Activated CD4-positive, alpha-beta memory T cell treated with anti-CD3 and anti-CD28 coated beads for 36 hours (primary cell): ENCODE results near the gene HS6ST3. TPM values are rescaled to one million over a fixed set of nuclear protein-coding genes. Genes with fewer than 3 reads are reported as not detected.

Source experiments
- CTCF ChIA-PET: fragments of 350-600 bp; sonication (Branson Sonifier 250); formaldehyde crosslinking; loops from one replicate; lab custom pipeline; 2021; ENCODE audit warnings: antibody characterized with exemption, inconsistent platforms; lab: Charles Lee
- POLR2A ChIA-PET: fragments of 350-600 bp; sonication (Branson Sonifier 250); formaldehyde crosslinking; loops from one replicate; lab custom pipeline; 2021; ENCODE audit warnings: antibody characterized with exemption; lab: Charles Lee
- DNase-seq: peaks from one replicate; pipeline ENCODE4 v3.0.0-alpha.2; 2020
- H3K27ac Mint-ChIP-seq: one replicate; pipeline ENCODE4 v1.8.0; 2021; ENCODE audit warnings: mixed read lengths
- H3K27me3 Mint-ChIP-seq: one replicate; pipeline ENCODE4 v1.8.0; 2021; ENCODE audit warnings: mixed read lengths
- H3K36me3 Mint-ChIP-seq: one replicate; pipeline ENCODE4 v1.8.0; 2021; ENCODE audit warnings: mixed read lengths
- H3K4me1 Mint-ChIP-seq: one replicate; pipeline ENCODE4 v1.8.0; 2021; ENCODE audit warnings: low read depth, mixed read lengths
- H3K4me3 Mint-ChIP-seq: one replicate; pipeline ENCODE4 v1.8.0; 2021; ENCODE audit warnings: mild to moderate bottlenecking, mixed read lengths
- H3K9me3 Mint-ChIP-seq: one replicate; pipeline ENCODE4 v1.8.0; 2021; ENCODE audit warnings: mixed read lengths
- intact Hi-C: fragments of 100-400 bp; cut with micrococcal nuclease; formaldehyde crosslinking; loops from one replicate; pipeline ENCODE4 v1.15.1; 2023
- total RNA-seq, 2 experiments: library from RNA; stranded (reverse); gene quantifications; one replicate each; pipeline ENCODE4 v1.2.3, GENCODE V29; 2021

Gene HS6ST3
- total RNA-seq, 2 experiments from 2014 or later: not detected

DNA sequence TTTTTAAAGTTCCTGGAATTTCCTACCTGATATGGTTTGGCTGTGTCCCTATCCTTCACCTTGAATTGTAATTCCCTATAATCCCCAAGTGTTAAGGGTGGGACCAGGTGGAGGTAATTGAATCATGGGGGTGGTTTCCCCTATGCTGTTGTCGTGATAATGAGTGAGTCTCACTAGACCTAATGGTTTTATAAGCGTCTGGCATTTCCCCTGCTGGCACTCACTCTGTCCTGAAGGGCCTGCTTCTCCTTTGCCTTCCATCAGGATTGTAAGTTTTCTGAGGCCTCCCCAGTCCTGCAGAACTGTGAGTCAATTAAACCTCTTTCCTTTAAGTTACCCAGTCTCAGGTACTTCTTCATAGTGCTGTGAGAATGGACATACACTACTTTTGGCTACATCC lies 298.7 kb downstream of the HS6ST3 start:
- no peaks in the 10 kb centered on the region for H3K36me3 Mint-ChIP-seq
- H3K4me1 Mint-ChIP-seq: no peaks in the 10 kb centered on the region
- POLR2A ChIA-PET: no interaction called here
- H3K27me3 Mint-ChIP-seq: no peaks in the 10 kb centered on the region
- no peak overlapping the region for H3K27ac Mint-ChIP-seq
- H3K9me3 Mint-ChIP-seq: peaks cover 8% of the 10 kb centered on the region
- no peak for DNase-seq
- no peak overlapping the region for H3K4me3 Mint-ChIP-seq
- CTCF ChIA-PET: interaction anchor here (0.6 kb wide), 1 partner anchor 165 kb away, joined by 3 read pairs; no protein-coding TSS in a partner anchor
- intact Hi-C loops: no loop called here

DNA sequence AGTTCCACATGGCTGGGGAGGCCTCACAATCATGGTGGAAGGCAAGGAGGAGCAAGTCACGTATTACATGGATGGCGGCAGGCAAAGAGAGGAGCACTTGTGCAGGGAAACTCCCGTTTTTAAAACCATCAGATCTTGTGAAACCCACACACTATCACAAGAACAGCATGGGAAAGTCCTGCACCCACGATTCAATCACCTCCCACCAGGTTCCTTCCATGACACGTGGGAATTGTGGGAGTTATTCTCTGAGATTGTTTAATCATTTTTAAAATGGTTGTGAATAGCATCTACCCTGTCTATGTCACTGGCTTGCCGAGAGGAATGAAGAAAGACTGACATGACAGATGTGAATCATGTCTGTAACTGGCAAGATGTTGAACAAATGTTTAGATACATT lies 301.7 kb downstream of the HS6ST3 start:
- no peak for DNase-seq
- Mint-ChIP-seq H3K4me3 (no peak overlapping the region), H3K27me3 (no peaks in the 10 kb centered on the region), H3K9me3 (peaks cover 8% of the 10 kb centered on the region), H3K27ac (no peak overlapping the region), H3K36me3 (no peaks in the 10 kb centered on the region), H3K4me1 (no peaks in the 10 kb centered on the region)
- ChIA-PET POLR2A (no interaction called here), CTCF (no interaction called here)
- intact Hi-C loops: no loop called here

DNA sequence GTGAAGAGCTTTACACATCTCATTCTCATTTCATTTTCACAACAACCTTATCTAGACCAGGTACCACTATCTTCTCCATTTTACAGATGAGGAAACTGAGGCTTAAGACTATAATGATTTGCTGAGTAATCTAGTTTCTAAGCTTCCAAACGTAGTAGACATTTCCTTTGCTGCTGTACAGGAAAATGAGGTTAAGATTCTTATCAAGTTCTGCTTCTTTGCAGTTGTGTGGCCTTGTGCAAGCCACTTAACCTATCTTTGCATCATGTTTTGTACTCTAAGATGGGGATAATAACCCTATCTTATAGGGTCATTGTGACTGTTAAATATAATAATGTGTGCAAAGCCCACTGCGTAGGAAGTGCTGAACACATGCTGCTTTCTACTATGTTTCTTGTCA lies 307.9 kb downstream of the HS6ST3 start:
- intact Hi-C loops: no loop called here
- no peak overlapping the region for H3K4me3 Mint-ChIP-seq
- POLR2A ChIA-PET: no interaction called here

DNA sequence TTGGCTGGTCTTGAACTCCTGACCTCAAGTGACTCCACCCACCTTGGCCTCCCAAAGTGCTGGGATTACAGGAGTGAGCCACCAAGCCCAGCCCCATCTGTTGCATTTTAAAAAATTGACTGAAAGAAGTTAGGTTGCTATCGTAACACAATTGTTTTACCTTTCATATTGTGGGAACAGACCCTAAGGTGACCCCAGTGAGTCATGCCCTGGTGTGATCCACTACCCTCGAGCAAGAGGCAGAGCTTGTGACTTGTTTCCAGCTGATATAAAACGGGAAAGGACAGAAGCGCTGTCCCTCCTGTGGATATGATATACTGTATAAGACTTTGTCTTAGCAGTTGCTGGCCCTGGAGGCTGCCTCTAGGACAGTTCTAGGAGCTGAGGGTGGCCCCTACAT lies 308.6 kb downstream of the HS6ST3 start:
- no peaks in the 10 kb centered on the region for H3K9me3 Mint-ChIP-seq
- CTCF ChIA-PET: no interaction called here
- no peaks in the 10 kb centered on the region for H3K36me3 Mint-ChIP-seq
- POLR2A ChIA-PET: no interaction called here
- H3K4me3 Mint-ChIP-seq: no peak overlapping the region
- no peak overlapping the region for H3K27ac Mint-ChIP-seq
- H3K4me1 Mint-ChIP-seq: no peaks in the 10 kb centered on the region
- DNase-seq: no peak
- intact Hi-C loops: no loop called here
- H3K27me3 Mint-ChIP-seq: no peaks in the 10 kb centered on the region

More for the DNA sequence above, 307.9 kb downstream of the HS6ST3 start:
- Mint-ChIP-seq H3K27ac (no peak overlapping the region), H3K9me3 (peaks cover 3% of the 10 kb centered on the region), H3K27me3 (no peaks in the 10 kb centered on the region), H3K4me1 (no peaks in the 10 kb centered on the region), H3K36me3 (no peaks in the 10 kb centered on the region)
- CTCF ChIA-PET: no interaction called here
- no peak for DNase-seq

DNA sequence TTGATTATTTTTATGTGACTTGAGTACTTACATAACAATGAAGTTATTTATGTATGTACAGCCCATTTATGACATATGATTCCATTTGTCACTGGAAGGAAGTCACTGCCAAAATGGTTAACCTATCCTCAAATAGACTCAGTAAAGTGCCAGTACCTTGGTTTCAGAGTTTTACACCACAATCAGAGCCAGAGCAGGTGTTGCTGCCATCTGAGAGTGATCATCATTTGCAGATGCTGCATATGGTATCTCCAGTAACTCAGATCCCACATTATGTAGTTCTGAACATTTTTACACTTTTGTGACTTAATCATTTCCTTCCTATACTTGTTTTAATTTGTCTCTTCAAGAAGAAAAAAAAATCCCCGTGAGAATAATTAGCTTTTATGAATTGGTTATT lies 313.3 kb downstream of the HS6ST3 start:
- DNase-seq: no peak
- Mint-ChIP-seq H3K27me3 (no peaks in the 10 kb centered on the region), H3K36me3 (no peaks in the 10 kb centered on the region), H3K4me3 (no peak overlapping the region), H3K9me3 (no peaks in the 10 kb centered on the region), H3K27ac (no peak overlapping the region), H3K4me1 (no peaks in the 10 kb centered on the region)
- POLR2A ChIA-PET: no interaction called here
- CTCF ChIA-PET: interaction anchor here (0.6 kb wide), 1 partner anchor 91 kb away, joined by 3 read pairs; no protein-coding TSS in a partner anchor
- intact Hi-C loops: no loop called here

DNA sequence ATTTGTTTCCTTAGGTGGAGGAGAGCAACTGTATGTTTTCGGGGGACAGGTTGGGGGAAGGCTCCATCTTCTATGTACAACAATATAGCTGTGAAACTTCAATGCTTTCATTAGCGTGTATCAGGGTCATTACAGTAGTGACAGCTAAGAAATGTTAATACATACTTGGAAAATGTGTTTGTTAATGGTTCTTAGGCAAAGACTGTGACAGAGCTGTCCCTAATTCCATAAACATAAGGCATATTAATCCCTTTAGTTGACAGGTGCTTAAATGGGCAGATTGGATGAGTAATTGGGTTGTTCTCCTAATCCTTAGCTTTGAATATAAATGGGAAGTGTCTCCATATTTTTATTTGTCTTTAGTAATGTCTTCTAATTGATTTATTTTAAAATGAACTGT lies 313.7 kb downstream of the HS6ST3 start:
- intact Hi-C loops: no loop called here

DNA sequence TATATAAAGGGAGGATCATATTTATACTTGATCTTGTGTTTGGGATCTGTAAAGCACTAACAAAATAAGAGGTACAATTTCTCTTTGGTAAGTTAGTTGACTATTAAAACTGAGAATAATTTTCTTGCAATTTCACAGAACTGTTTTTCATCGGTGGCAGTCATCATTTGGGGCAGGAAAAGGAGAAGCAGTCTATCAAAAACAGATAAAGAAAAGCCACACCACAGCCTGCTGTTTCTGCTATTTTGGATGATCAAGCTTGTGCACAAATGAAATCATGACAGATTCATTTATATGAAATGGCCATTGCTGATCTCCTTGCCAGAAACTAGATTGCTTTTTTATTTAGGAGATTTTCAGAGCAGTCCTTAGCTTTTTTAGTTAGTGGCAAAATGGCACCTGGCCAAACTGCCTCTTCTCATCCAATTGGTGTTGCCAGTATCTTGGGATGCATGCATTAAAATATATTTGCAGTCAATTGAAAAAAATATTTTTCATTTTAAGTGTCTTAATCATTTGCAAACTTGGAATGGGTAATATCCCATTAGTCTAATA lies 326.0 kb downstream of the HS6ST3 start:
- Mint-ChIP-seq H3K36me3 (no peaks in the 10 kb centered on the region), H3K27ac (no peak overlapping the region), H3K9me3 (peaks cover 8% of the 10 kb centered on the region), H3K4me1 (no peaks in the 10 kb centered on the region), H3K4me3 (no peak overlapping the region), H3K27me3 (no peaks in the 10 kb centered on the region)
- CTCF ChIA-PET: no interaction called here
- POLR2A ChIA-PET: no interaction called here
- intact Hi-C loops: no loop called here
- DNase-seq: no peak

More for the DNA sequence above, 313.7 kb downstream of the HS6ST3 start:
- Mint-ChIP-seq H3K36me3 (no peaks in the 10 kb centered on the region), H3K4me3 (no peak overlapping the region), H3K9me3 (no peaks in the 10 kb centered on the region), H3K4me1 (no peaks in the 10 kb centered on the region), H3K27ac (no peak overlapping the region), H3K27me3 (no peaks in the 10 kb centered on the region)
- POLR2A ChIA-PET: no interaction called here
- no peak for DNase-seq
- CTCF ChIA-PET: interaction anchor here (0.6 kb wide), 1 partner anchor 91 kb away, joined by 3 read pairs; no protein-coding TSS in a partner anchor

DNA sequence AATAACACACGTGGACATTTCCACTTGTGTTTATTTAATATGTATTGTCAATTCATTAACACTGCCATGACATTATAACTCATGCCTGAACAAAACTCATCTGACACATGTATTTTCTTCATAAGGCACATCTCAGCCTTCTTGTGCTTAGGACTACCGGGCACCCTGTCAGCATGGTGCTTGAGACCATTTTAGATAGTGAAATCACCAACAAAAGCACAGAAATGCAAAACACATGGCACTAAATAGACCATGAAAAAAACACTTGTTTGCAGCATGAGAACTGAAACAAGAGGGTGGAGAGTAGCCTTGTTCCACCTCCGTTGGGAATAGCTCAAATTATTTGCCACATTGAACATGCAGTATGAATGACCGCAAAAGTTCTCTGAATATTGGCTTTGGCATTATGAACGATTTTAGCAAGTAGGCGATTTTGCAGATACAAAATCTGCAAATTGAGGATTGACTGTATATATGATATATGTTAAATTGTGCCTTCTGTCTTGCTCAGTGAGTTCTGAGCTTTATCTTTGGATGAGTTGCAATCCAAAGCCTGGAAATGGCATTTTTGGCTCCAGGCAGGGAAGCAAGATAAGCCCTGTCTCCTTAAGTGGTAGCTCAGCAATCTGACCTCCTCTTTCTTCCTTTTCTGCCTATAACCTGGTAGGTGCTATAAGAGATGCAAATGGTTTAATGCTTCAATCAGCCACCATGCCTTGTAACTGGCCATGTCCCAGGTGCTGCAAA lies 328.2 kb downstream of the HS6ST3 start:
- intact Hi-C loops: no loop called here
- Mint-ChIP-seq H3K27me3 (no peaks in the 10 kb centered on the region), H3K4me3 (no peak overlapping the region), H3K27ac (no peak overlapping the region), H3K36me3 (no peaks in the 10 kb centered on the region), H3K4me1 (no peaks in the 10 kb centered on the region), H3K9me3 (peaks cover 3% of the 10 kb centered on the region)
- DNase-seq: no peak
- ChIA-PET POLR2A (no interaction called here), CTCF (no interaction called here)

DNA sequence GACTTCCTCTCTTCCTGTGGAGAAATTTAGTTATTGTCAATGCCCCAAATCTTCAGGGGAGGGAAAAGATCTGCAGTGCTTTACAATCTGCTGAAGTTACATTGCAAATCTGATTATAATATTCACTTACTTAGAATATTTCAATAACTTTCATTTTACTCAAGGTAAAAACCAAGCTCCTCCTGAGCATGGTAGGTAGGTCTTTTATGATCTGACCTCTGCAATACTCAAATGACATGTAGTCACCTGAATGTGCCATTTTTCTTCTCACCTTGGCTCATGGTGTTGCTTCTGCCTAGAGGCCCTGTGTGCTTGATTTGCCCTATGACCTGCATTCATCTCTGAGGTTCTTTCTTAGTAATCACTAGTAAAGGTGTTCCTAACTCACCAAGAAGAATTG lies 331.4 kb downstream of the HS6ST3 start:
- no peak for DNase-seq
- Mint-ChIP-seq H3K9me3 (peaks cover 3% of the 10 kb centered on the region), H3K4me3 (no peak overlapping the region), H3K27me3 (no peaks in the 10 kb centered on the region), H3K36me3 (no peaks in the 10 kb centered on the region), H3K4me1 (no peaks in the 10 kb centered on the region), H3K27ac (no peak overlapping the region)
- ChIA-PET CTCF (interaction anchor here (0.5 to 0.7 kb wide), 2 partner anchors 454 to 513 kb away, joined by 3 to 5 read pairs; no protein-coding TSS in a partner anchor), POLR2A (no interaction called here)
- intact Hi-C loops: no loop called here

DNA sequence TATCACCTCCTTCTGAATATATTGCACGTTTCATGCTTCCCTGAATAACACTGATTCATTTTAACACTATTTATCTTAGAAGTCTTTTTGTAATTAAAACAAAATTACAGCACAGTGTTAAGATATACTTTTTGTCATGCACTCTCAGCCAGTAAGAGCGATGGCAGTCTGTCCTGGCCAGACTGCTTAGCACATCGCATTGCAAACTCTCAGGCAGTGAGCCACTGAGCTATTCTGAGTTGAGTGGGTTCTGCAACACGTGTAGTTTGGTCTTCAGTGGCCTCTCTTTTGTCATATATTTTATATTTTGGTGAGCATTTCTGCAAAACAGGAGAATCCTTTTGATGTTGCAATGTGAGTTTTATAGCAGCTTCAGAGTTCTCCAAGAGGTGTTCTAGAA lies 332.1 kb downstream of the HS6ST3 start:
- CTCF ChIA-PET: no interaction called here

DNA sequence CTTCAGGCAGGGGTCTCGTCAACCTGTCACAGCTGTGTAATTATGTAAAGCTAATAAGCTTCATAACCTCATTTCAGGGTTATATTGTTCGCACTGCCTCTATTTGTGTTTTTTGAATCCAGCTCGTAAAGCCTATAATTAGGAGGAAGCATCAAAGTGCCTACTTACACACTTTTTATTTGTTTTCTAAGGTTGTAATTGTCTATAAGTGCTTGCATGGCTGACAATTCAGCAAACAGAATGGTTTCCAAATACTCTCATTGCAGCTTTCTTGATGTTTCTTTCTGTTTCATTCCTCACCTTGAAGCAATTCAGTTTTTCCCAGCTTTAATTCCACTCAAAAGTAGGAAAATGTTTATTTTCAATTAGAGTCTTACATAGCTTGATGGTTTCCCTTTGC lies 336.3 kb downstream of the HS6ST3 start:
- ChIA-PET CTCF (no interaction called here), POLR2A (no interaction called here)
- Mint-ChIP-seq H3K36me3 (no peaks in the 10 kb centered on the region), H3K4me1 (no peaks in the 10 kb centered on the region), H3K4me3 (no peak overlapping the region), H3K9me3 (peaks cover 3% of the 10 kb centered on the region), H3K27me3 (no peaks in the 10 kb centered on the region), H3K27ac (no peak overlapping the region)
- DNase-seq: no peak
- intact Hi-C loops: no loop called here

More for the DNA sequence above, 332.1 kb downstream of the HS6ST3 start:
- no peak overlapping the region for H3K4me3 Mint-ChIP-seq
- POLR2A ChIA-PET: no interaction called here
- no peaks in the 10 kb centered on the region for H3K36me3 Mint-ChIP-seq
- H3K27ac Mint-ChIP-seq: no peak overlapping the region
- H3K4me1 Mint-ChIP-seq: no peaks in the 10 kb centered on the region
- no peak for DNase-seq
- peaks cover 3% of the 10 kb centered on the region for H3K9me3 Mint-ChIP-seq
- intact Hi-C loops: no loop called here
- H3K27me3 Mint-ChIP-seq: no peaks in the 10 kb centered on the region

DNA sequence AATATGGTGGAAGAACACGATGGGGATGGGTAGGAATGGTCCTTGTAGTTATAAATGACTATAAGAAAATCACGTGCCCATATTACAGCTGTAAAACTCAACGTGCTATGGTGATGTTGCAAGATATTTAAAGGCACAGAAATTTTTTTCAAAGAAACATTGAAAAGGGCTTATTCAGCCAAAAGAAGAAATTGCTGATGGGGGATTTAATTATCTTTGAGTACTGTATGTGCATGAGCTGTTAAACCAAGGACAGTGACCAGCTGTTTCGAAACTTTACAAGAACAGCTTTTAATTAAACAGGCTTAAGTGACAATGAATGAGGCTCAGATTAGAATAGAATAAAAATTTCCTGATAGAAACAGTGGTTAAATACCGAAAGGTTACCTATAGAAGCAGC lies 339.0 kb downstream of the HS6ST3 start:
- no peak overlapping the region for H3K4me3 Mint-ChIP-seq
- ChIA-PET POLR2A (no interaction called here), CTCF (no interaction called here)
- no peaks in the 10 kb centered on the region for H3K9me3 Mint-ChIP-seq
- no peaks in the 10 kb centered on the region for H3K4me1 Mint-ChIP-seq
- no peaks in the 10 kb centered on the region for H3K36me3 Mint-ChIP-seq
- no peak overlapping the region for H3K27ac Mint-ChIP-seq
- intact Hi-C loops: no loop called here
- DNase-seq: no peak
- H3K27me3 Mint-ChIP-seq: no peaks in the 10 kb centered on the region
